ENCODE results near the gene IL20RA.
"Not testable (repeated sequence)": the region's sequence is repeated elsewhere in the genome, so short reads cannot be mapped to it uniquely, and the experiment has no call there.

The IL20RA gene

GRCh38 chr6:136963259-136963658 is 81.5 kb downstream of the IL20RA start:
- Mint-ChIP-seq H3K27me3 (peaks cover 29% of the 10 kb centered on the region), H3K27ac (no peak overlapping the region), H3K9me3 (no peaks in the 10 kb centered on the region), H3K4me1 (ENCODE audit: low read depth) (peaks cover 6% of the 10 kb centered on the region), H3K36me3 (ENCODE audit: low read depth) (no peaks in the 10 kb centered on the region), H3K4me3 (no peak overlapping the region)
- intact Hi-C loops (cut with micrococcal nuclease), result no loop called here

GRCh38 chr6:136962661-136963060 is 82.1 kb downstream of the IL20RA start:
- no peaks in the 10 kb centered on the region for H3K9me3 Mint-ChIP-seq
- H3K4me3 Mint-ChIP-seq, result no peak overlapping the region
- peaks cover 2% of the 10 kb centered on the region for H3K4me1 Mint-ChIP-seq (ENCODE audit: low read depth)
- H3K36me3 Mint-ChIP-seq (ENCODE audit: low read depth), result no peaks in the 10 kb centered on the region
- intact Hi-C loops (cut with micrococcal nuclease), result no loop called here
- H3K27ac Mint-ChIP-seq, result no peak overlapping the region
- peaks cover 31% of the 10 kb centered on the region for H3K27me3 Mint-ChIP-seq

DNA sequence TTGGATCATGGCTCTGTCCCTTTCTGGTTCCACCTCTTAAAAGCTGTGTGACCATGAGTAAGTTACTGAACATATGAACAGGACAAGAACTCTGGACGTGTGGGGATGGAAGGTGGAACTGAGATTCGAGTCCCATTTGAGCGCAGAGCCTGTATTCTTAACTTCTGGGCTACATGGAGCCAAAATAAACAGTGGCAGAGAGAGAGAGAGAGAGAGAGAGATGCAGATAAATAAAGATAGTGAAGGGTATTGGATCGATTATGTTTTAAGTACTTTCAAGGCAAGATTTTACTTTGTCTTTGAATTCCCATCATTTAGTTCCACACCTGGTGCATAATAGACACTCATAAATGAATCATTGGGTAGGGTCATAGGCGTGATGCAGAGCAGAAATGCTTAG is 82.9 kb downstream of the IL20RA start:
- Mint-ChIP-seq H3K4me3 (no peak overlapping the region), H3K9me3 (no peaks in the 10 kb centered on the region), H3K36me3 (ENCODE audit: low read depth) (no peaks in the 10 kb centered on the region), H3K27ac (no peak overlapping the region), H3K4me1 (ENCODE audit: low read depth) (no peaks in the 10 kb centered on the region), H3K27me3 (peaks cover 29% of the 10 kb centered on the region)
- intact Hi-C loops (cut with micrococcal nuclease), result no loop called here

DNA sequence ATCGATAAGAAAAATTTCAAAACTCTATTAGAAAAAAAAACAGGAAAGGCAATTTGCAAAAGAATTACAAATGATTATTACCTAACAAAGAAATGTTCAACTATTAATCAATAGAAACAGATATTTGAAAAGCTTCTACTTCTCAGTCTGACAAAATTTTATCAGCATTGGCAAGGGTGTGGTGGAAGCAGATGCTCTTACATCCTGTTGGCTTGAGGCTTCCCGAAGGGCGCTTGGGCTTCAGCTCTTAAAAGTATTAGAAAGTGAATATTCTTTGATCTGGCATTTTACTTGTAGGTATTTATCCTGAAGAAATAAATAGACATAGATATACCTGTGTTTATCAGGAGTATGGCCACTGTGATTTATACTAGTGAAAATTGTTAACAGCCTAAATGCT is 84.0 kb downstream of the IL20RA start:
- Mint-ChIP-seq H3K4me3 (no peak overlapping the region), H3K4me1 (ENCODE audit: low read depth) (no peaks in the 10 kb centered on the region), H3K9me3 (no peaks in the 10 kb centered on the region), H3K36me3 (ENCODE audit: low read depth) (no peaks in the 10 kb centered on the region), H3K27ac (no peak overlapping the region), H3K27me3 (peaks cover 27% of the 10 kb centered on the region)
- intact Hi-C loops (cut with micrococcal nuclease), result no loop called here

DNA sequence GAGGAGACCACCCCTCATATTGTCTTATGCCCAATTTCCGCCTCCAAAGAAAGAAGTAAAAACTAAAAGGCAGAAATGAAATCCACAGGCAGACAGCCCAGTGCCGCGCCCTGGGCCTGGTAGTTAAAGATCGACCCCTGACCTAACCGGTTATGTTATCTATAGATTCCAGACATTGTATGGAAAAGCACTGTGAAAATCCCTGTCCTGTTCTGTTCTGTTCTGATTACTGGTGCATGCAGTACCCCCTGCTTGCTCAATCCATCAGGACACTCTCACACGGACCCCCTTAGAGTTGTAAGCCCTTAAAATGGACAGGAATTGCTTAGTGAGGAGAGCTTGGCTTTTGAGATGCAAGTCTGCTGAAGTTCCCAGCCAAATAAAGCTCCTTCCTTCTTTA is 84.8 kb downstream of the IL20RA start:
- H3K4me1 Mint-ChIP-seq (ENCODE audit: low read depth), result not testable (repeated sequence)

GRCh38 chr6:136959471-136959891 is 85.3 kb downstream of the IL20RA start:
- H3K36me3 Mint-ChIP-seq (ENCODE audit: low read depth), result no peaks in the 10 kb centered on the region
- no peak overlapping the region for H3K4me3 Mint-ChIP-seq
- H3K4me1 Mint-ChIP-seq (ENCODE audit: low read depth), result no peaks in the 10 kb centered on the region
- no peak overlapping the region for H3K27ac Mint-ChIP-seq
- intact Hi-C loops (cut with micrococcal nuclease), result no loop called here
- H3K9me3 Mint-ChIP-seq, result no peaks in the 10 kb centered on the region
- peaks cover 30% of the 10 kb centered on the region for H3K27me3 Mint-ChIP-seq

More for the DNA sequence above, 84.8 kb downstream of the IL20RA start:
- intact Hi-C loops (cut with micrococcal nuclease); H3K9me3 Mint-ChIP-seq; H3K36me3 Mint-ChIP-seq (ENCODE audit: low read depth); H3K27ac Mint-ChIP-seq; H3K4me3 Mint-ChIP-seq: not testable (repeated sequence)
- peaks cover 26% of the 10 kb centered on the region for H3K27me3 Mint-ChIP-seq

DNA sequence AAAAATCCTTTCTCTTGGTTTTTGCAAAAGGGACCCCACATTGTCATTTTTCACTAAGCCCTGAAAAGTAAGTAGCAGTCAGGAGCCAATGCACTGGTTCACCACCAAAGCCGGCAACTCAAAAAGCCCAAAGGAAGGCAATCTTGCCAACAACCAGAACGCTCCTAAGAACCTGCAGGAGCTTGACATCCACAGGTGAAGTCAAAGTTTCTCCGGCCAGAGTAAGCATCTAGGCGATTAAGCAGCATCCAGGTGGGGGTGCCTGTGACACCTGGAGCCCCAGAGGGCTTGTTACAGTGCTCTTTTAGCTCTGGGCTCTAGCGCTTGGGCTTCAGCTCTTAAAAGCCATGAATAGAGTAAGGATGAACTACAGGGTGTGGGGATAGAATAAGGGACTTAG is 86.6 kb downstream of the IL20RA start:
- H3K4me3 Mint-ChIP-seq, result no peak overlapping the region
- H3K4me1 Mint-ChIP-seq (ENCODE audit: low read depth), result no peaks in the 10 kb centered on the region
- no peaks in the 10 kb centered on the region for H3K9me3 Mint-ChIP-seq
- H3K27ac Mint-ChIP-seq, result no peak overlapping the region
- intact Hi-C loops (cut with micrococcal nuclease), result no loop called here
- H3K27me3 Mint-ChIP-seq, result peaks cover 30% of the 10 kb centered on the region
- H3K36me3 Mint-ChIP-seq (ENCODE audit: low read depth), result no peaks in the 10 kb centered on the region

GRCh38 chr6:136956590-136957544 is 87.9 kb downstream of the IL20RA start:
- H3K27me3 Mint-ChIP-seq, result peaks cover 29% of the 10 kb centered on the region
- H3K9me3 Mint-ChIP-seq, result no peaks in the 10 kb centered on the region
- H3K4me1 Mint-ChIP-seq (ENCODE audit: low read depth), result no peaks in the 10 kb centered on the region
- H3K4me3 Mint-ChIP-seq, result no peak overlapping the region
- H3K27ac Mint-ChIP-seq, result no peak overlapping the region
- no peaks in the 10 kb centered on the region for H3K36me3 Mint-ChIP-seq (ENCODE audit: low read depth)
- intact Hi-C loops (cut with micrococcal nuclease), result no loop called here

DNA sequence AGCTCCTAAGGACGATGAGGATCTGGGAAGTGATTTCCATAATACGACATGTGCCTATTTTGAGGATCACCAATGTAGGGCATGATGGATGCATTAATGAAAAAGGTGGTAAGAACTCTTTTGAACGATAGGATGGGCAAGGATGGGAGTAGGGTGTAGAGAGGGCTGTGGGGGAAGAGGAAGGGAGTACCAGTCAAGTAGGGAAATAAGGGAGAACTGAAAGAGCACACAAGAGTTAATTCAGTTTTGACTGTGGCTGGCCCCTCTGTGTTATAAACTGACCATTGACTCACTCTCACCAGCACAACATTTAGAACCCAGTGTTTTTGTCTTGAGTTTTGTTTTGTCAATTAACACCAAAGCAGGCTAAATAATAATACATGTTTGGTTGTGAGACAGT is 89.6 kb downstream of the IL20RA start:
- H3K4me1 Mint-ChIP-seq (ENCODE audit: low read depth), result no peaks in the 10 kb centered on the region
- H3K4me3 Mint-ChIP-seq, result no peak overlapping the region
- H3K27ac Mint-ChIP-seq, result no peak overlapping the region
- H3K9me3 Mint-ChIP-seq, result no peaks in the 10 kb centered on the region
- H3K36me3 Mint-ChIP-seq (ENCODE audit: low read depth), result no peaks in the 10 kb centered on the region
- H3K27me3 Mint-ChIP-seq, result peaks cover 29% of the 10 kb centered on the region
- intact Hi-C loops (cut with micrococcal nuclease), result no loop called here

DNA sequence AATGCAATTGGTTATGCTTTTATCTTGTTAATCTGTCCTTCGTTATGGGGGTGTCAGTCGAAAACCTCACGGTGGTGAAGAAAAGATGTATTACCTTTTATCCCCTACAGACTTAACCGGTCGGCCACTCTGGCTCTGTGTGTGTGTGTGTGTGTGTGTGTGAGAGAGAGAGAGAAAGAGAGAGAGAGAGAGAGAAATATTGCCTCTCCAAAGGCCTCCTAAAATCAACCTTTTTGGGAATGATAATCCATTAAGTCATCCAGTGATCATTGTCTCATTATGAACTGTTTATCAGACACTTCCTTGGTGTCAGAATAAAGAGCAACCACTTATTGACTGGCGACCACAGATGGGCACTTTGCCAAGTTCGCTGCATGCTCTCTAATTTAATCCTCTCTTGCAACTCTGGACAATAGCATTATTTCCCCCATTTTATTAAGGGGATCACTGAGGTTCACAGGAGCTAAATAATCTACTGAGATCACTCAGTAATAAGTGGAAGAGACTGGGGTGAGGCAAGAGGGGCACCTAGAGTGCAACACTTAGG is 92.0 kb downstream of the IL20RA start:
- H3K9me3 Mint-ChIP-seq, result no peaks in the 10 kb centered on the region
- no peaks in the 10 kb centered on the region for H3K4me1 Mint-ChIP-seq (ENCODE audit: low read depth)
- H3K4me3 Mint-ChIP-seq, result no peak overlapping the region
- intact Hi-C loops (cut with micrococcal nuclease), result no loop called here
- H3K36me3 Mint-ChIP-seq (ENCODE audit: low read depth), result no peaks in the 10 kb centered on the region
- no peak overlapping the region for H3K27ac Mint-ChIP-seq
- peaks cover 18% of the 10 kb centered on the region for H3K27me3 Mint-ChIP-seq

- peaks cover 9% of the 10 kb centered on the region for H3K27me3 Mint-ChIP-seq
- H3K36me3 Mint-ChIP-seq (ENCODE audit: low read depth), result no peaks in the 10 kb centered on the region
- no peaks in the 10 kb centered on the region for H3K9me3 Mint-ChIP-seq
- intact Hi-C loops (cut with micrococcal nuclease), result no loop called here
- H3K4me3 Mint-ChIP-seq, result no peak overlapping the region
- no peaks in the 10 kb centered on the region for H3K4me1 Mint-ChIP-seq (ENCODE audit: low read depth)
- H3K27ac Mint-ChIP-seq, result no peak overlapping the region
Measured at GRCh38 chr6:136950436-136951126, 94.2 kb downstream of the IL20RA start.
